Inferior parietal cortex (tissue), 1 donor: ENCODE measurements around the gene ABL2.
"Not testable (repeated sequence)": the region's sequence is repeated elsewhere in the genome, so short reads cannot be mapped to it uniquely, and the experiment has no call there.

ENCODE experiments used
- DNase-seq: peaks from one replicate; pipeline ENCODE4 v3.0.0-alpha.2; 2016; ENCODE audit errors: extremely low spot score

ABL2 gene

DNA sequence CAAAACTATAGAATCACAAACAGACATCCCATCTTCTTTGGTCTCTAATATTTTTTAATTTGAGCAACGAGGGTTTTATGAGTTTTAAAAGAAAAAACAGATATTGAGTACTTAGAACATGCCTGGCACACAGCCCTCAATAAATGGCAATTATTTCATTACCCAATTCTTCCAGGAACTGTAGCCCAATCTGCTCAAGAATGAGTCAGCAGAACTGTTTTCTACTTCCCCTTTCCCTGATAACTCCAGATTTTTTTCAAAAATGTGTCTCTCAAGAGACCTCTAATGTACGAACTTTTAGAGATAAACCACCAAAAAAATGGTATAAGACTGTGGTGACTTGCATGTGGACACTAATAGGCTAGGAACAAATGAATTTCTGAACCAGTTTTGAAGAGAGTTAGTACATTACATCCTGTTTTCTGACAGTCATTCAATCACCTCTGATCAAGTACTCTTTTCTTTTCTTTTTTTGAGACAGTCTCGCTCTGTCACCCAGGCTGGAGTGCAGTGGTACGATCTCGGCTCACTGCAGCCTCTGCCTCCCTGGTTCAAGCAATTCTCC, 11.5 kb downstream of the ABL2 start:
- no peak for DNase-seq

DNA sequence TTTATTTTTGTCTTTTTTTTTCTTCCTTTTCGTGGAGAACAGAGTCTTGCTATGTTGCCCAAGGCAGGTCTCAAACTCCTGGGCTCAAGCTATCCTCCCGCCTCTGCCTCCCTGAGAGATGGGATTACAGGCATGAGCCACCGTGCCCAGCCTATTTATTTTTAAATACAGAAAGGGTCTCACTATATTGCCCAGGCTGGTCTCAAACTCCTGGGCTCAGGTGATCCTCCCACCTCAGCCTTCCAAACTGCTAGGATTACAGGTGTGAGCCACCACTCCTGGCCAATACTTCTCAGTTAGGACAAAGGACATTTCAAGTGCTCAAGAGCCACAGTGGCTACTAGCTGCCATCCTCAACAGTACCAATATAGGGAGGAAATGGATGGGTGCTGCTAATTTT, 16.2 kb downstream of the ABL2 start:
- DNase-seq: not testable (repeated sequence)

DNA sequence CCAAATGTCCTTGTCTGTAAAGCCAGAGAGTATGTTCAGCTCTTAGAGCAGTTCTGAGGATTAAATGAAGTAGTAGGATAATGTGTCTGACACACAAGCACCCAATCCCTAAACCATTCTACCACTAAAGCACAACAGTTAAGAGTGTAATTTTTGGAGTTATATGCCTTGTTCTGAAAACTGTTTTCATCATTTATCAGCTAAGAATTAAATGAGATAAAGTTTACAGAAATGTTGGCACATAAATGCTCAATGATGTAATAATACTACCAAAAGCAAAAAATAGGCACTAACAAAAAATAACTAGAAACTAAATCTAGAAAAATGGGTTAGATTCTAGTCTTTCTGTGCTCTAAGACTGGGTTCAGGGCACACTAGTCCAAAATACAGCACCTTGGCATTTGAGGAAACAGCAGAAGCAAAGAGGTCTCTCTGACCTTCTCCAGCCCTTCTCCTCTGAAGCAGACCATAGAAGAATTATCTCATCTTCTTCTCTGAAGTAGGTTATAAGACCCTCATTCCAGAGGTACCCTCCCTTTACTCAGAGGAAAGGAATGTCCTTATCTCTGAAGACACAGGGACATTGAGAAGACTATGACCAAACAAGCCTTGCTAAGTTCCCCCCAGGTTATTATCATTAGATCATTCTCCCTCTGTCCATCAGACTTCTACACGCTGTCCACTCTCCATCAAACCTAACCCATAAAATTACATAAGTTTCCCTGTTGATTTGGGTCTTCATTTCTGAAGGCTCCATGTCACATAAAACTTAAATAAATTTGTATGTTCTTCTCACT, 20.6 kb downstream of the ABL2 start:
- DNase-seq: no peak

DNA sequence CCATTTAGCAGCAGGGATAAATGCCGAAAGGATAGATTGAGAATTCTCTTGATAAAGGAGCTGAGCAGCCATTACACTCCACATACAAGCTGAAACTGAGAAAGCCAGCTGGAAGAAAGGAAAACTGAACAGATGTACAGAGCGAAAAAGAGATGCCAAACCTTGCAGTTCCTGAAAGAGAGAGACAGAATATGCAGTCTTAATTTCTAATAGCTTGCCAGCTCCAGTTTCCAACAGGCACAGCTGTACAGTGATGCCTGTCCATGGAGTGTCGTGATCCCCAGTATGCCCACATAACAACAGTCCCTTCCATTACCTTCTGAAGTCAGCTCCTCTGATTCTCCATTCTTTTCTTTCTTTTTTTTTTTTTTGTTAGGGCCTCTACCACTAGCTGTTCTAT, 22.7 kb downstream of the ABL2 start:
- no peak for DNase-seq

DNA sequence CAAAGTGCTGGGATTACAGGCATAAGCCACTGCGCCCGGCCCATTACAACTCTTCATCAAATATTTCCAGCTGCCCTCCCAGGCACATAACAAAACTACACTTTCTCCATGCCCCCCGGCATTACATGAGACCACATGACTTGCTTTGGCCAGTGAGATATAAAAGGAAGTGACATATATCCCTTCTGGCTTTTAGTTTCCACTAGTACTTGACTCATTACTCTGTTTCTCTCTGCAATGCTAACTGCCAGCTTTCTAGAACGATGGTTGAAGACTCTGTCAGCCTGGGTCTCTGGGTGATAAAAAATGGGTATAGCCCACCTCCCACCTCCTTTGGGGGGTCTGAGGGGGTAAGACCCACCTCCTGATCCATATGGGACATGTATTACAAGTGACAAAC, 24.2 kb downstream of the ABL2 start:
- DNase-seq: no peak

DNA sequence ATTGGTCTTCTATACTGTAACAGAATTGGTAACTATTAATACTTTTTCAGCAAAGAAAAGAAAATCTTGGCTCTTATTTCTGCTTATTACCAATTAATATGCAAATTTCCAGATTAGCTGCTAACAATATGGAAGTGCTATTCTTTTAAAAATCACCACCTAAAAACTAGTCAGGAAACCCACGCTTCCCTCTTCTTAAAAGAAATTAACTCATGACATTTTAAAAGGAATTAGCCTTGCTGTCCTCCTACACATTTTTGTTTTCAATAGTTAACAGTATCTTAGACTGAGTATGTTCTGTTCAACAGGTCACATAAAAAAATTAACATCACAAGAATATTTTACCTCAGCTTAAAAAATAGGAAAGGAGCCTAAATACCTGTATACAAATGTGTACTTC, 27.3 kb downstream of the ABL2 start:
- no peak for DNase-seq

DNA sequence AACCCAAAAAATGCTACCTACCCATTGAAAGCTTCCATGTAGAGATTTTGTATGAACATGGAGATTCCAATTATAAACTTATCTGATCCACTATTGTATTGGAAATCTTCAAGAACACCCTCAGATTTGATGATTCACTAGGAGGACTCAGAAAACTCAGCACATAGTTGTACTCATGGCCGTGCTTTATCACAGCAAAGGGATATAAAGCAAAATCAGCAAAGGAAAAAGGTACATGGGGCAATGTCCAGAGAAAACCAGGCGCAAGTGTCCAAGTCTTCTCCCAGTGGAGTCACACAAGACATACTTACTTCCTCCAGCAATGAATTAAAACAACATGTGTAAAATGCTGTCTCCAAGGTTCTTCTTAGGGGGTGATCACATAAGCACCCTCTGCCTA, 28.9 kb downstream of the ABL2 start:
- DNase-seq: no peak

DNA sequence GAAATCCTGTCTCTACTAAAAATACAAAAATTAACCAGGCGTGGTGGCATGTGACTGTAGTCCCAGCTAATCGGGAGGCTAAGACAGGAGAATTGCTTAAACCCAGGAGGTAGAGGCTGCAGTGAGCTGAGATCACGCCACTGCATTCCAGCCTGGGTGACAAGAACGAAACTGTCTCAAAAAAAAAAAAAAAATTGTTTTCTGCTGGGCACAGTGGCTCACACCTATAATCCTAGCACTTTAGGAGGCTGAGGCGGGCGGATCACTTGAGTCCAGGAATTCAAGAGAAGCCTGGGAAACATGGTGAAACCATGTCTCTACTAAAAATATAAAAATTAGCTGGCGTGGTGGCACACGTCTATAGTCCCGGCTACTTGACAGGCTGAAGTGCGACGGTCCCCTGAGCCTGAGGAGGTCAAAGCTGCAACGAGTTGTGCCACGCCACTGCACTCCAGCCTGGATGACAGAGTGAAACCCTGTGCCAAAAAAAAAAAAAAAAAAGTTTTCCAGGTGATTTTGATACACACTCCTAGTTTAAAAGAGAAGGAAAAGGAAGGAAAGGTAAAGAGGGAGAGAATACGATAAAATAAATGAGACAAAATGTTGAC, 31.7 kb downstream of the ABL2 start:
- no peak for DNase-seq

DNA sequence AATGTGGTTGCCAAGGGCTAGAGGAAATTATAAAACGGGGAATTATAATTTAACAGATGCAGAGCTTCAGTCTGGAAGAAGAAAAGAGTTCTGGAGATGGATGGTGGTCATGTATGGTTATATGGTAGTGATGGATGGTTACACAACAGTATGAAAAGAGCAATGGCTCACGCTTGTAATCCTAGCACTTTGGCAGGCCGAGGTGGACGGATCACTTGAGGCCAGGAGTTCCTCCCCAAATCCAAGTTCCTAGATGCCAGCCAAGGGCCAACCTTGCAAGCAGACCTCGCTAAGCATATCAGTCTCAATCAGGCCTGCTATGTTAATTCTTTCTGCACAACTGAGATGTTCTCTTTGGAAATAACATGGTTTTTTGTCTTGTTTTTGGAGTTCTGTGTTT, 33.6 kb downstream of the ABL2 start:
- not testable (repeated sequence) for DNase-seq

DNA sequence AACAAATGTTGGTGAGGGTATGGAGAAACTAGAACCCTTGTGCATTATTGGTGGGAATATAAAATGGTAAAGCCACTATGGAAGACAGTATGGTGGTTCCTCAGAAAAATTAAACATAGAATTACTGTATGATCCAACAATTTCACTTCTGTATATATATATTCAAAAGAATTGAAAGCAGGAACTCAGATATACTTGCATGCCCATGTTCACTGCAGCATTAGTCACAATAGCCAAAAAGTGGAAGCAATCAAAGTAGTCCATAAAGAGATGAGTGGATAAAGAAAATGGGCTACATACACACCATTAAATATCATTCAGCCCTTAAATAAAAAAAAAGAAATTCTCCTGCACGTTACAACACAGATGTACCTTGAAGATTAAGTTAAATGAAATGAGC, 34.1 kb downstream of the ABL2 start:
- DNase-seq: no peak

DNA sequence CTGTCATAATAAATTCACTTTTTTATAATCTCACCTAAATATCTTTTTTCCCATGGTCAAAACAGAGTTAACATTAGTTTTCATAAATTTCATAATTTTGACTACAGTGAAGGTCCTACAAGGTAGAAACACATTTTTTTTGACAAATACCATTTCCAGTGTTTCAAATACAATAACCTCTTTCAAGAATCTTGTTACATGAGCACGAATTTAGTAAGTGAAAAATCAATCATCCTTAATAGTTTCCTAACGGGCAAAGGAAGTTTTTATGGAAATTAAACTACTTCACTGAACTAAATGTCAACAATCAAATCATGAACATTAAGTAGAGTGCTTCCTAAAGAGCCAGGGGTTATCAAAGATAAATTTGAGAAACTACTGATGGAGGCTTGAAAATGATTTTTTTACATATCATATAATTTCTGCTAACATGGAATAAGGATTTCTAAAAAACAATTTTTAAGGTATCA, 35.4 kb downstream of the ABL2 start:
- DNase-seq: no peak

DNA sequence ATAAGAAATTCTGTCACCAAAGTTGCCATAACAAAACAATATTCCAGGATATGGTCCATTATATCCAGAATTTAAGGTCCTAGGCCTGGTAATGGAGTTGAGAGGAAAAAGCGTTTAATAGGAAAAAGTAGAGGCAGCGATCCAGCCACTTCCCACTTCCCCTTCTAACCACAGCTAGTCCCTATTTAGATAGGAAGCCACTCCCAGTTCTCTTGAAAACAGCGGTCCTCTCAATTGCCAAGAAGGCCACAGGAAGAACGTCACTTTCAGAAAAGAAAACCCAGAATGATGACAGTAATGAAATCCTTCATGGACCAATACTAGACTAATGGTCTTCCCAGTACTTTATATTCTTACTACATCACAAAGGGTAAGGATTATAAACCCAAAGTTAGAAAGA, 38.6 kb downstream of the ABL2 start:
- no peak for DNase-seq

DNA sequence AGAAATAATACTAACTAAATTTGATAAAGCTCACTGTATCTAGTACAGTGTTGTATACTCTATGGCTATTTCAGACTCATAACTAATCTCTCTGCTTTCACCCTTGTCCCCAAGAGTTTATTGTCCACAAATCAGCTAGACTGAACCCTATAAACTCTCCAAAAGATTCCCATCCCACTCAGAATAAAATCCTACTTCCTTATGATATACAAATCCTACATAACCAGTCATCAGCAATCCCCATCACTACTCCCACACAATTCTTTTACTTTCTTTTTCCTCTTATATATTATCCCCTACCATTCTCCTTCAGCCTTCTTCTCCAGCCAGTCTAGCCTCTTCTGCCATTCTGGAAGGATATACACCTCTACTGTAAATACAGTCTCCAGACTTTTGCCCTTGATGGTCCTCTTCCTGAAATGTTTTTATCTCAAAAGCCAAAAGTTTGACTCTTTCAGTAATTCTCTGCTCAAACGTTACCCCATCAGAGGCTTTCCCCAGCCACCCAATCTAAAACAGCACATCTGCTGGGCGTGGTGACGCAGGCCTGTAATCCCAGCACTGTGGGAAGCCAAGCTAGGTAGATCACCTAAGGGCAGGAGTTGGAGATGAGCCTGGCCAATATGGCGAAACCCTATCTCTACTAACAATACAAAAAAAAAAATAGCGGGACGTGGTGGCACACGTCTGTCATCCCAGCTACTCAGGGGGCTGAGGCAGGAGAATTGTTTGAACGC, 41.6 kb downstream of the ABL2 start:
- no peak for DNase-seq

DNA sequence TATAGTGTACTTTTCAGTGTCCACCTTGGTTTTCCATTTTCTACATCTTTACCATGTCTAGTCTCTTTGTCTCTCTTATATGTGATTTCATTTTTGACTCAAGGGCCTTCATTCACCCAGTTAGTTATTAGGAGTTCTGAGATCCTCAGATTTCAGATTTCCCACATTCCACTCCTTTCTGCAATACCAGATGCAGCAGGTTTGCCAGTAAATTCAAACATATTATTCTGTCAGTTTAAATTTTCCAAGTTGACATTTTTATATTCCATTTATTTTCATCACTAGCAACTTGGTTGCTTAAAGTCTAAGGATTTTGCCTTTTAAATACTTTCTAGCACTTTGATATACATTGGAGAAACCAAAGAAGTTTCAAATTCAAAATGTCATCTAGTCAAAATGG, 42.4 kb downstream of the ABL2 start:
- DNase-seq: no peak

DNA sequence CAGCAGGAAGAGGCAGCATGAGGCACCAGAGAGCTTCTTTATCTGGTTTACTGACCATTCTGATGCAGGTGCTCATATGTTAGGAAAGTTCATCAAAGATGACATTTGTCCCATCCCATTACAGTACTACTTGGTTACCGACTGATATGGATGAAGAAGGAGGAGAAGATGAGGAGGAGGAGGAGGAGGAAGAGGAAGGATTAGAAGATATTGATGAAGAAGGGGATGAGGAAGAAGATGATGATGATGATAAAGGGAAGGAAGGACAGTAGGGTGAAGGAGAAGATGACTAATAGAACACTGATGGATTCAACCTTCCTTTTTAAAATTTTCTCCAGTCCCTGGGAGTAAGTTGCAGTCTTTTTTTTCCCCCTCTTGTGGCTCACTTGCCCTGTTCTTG, 45.1 kb downstream of the ABL2 start:
- DNase-seq: no peak

DNA sequence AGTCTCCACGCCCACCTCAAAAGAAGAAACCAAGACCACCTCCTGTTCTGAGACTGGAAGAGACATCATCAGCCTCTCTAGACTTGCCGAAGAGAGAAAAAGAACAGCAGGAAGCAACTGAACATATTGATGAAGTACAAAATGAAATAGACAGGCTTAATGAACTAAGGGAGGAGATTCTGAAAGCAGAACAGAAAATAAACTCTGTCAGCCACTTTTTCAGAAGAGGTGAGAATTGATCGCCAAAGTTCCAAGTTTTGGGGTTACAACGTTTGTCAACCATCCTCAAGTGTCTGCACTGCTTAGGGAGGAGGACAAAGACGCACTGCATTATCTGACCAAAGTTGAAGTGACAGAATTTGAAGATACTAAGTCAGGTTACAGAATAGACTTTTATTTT, 45.6 kb downstream of the ABL2 start:
- no peak for DNase-seq

DNA sequence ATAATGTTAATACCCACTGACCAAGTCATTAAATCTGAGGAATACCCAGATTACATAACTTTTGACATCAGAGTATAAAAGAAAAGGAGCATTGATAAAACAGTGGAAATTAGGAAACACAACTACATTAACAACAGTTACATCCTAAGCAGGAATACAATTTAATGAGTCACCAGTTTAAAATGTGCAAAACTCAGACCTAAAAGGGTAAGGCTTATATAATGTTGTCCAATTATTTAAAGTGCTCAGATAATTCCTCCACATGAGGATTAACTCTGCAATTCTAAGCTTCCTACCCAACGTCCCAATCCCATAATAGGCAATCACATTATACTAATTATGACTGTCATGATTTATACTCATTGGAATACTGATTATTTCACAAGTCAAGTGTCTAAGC, 50.5 kb downstream of the ABL2 start:
- DNase-seq: no peak

DNA sequence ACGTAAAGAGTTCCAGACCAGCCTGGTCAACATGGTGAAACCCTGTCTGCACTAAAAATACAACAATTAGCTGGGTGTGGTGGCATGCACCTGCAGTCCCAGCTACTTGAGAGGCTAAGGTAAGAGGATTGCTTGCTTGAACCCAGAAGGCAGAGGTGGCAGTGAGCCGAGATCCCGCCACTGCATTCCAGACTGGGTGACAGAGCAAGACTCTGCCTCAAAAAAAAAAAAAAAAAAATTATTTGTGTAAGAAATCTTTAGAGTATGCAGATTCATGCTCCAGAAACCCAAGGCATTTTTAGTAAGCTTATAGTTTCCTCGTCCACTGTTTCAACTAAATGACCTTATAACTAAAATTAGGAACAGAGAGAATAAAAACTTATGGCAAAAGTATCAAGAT, 51.3 kb downstream of the ABL2 start:
- DNase-seq: no peak

DNA sequence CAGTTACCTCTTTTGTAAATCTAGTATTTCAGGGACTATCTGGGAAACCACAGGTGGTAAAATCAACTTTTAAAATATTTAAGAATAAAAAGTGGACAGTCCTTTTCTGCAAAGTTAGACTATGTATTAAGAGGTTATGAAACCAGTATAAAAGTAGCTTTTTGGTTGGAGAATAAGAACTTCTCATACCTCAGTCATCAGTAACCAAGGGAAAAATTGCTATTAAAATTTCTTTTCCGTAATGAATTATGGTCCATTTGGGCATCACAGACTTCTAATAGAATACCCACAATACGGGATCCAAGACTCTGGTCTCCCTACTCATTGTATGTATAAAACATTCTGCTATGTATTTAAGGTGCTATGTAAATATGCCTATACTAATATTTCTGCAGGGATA, 51.9 kb downstream of the ABL2 start:
- DNase-seq: no peak

DNA sequence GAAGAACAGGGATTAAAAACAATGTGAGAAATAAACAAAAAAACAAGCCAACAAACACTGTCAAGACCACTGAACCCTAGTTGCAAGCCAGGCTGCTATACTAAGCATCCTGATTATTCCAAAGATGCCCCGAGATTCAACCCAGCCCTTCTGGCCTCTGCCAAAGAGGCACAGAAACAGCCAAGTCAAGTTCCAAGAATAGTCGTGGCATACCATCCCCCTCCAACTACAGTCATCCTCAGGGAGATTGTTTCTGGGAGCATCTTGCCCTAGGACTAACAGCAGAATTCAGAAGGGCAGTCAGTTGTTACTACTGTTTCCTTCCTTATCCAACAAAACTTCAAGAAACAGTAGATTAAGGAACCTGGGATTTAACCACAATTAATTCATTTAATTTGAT, 52.3 kb downstream of the ABL2 start:
- DNase-seq: no peak

DNA sequence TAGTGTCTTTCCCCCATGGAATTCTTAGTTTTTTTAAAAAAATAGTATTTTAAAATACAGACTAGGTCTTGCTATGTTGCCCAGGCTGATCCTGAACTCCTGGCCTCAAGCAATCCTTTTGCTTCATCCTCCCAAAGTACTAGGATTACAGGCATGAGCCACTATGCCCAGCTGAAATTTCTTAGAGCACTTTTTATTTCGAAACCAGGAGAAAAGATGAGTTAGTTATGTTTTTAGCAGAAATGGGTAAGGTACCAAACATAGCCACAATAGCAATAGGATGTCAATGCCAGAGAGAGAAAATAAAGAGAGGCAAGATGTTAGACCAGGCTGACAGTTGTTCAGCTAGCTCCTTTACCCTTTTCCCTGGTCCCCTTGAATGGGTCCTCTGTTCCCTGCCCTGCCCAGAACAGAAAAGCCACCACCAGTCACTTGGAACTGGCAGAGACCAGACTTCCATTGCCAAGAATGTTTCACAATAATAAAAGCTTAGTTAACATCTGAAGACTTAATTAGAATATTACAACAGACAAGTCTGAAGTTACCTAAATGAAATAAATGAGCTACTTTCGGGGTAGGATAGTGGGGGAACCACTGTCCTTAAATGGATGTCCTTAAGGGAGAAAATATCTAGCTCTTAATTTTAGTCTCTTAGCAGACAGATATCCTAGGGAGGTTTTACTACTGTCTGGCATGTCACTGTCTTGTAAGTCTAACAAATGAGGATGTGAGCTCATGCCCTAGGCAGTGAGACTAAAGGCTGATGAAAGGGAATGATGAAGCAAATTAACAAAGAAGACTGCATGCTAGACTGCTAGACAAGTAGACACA, 54.3 kb downstream of the ABL2 start:
- peak; percentile 59 for DNase-seq

DNA sequence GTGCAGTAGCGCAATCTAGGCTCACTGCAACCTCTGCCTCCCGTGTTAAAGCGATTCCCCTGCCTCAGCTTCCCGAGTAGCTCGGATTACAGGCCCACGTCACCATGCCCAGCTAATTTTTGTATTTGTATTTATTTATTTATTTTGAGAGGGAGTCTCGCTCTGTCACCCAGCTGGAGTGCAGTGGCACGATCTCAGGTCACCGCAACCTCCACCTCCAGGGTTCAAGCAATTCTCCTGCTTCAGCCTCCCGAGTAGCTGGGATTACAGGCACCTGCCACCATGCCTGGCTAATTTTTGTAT, 59.1 kb downstream of the ABL2 start:
- not testable (repeated sequence) for DNase-seq
